GM12878 (cell line): ENCODE data around the gene KLRF1. TPM values are rescaled to one million over a fixed set of nuclear protein-coding genes. Genes with fewer than 3 reads are reported as not detected.

ENCODE experiments used
- ATAC-seq: fragments of 200-7000 bp; cut with Tn5 transposase; 3 replicates; pipeline ENCODE4 v1.9.1; 2020; ENCODE audit warnings: mild to moderate bottlenecking, moderate library complexity
- BruUV-seq: library from RNA; stranded (reverse); fragments of 400-500 nt; replicated peaks from 2 replicates; lab custom pipeline; 2021; lab: Mats Ljungman, UMichigan
- CTCF ChIA-PET: fragments of 300-600 bp; sonication (Branson Sonifier 250); formaldehyde crosslinking; extraction: SDS; loops from one replicate; lab custom pipeline; 2021; ENCODE audit warnings: inconsistent platforms; lab: Yijun Ruan, JAX
- POLR2A ChIA-PET: fragments of 350-600 bp; formaldehyde crosslinking; extraction: SDS; loops from one replicate; lab custom pipeline; 2021; ENCODE audit warnings: inconsistent platforms; lab: Charles Lee
- RAD21 ChIA-PET: fragments of 300-600 bp; sonication (Branson Sonifier 250); formaldehyde crosslinking; loops from one replicate; lab custom pipeline; 2023; ENCODE audit warnings: antibody characterized with exemption; ENCODE audit not compliant: unreplicated experiment; lab: Charles Lee
- SMC1A ChIA-PET: fragments of 300-600 bp; sonication (Branson Sonifier 250); formaldehyde crosslinking; loops from one replicate; lab custom pipeline; 2023; ENCODE audit not compliant: unreplicated experiment, uncharacterized antibody; lab: Charles Lee
- DNase-seq: peaks from one replicate; pipeline ENCODE4 v3.0.0-alpha.2; 2011; ENCODE audit warnings: low read depth, low spot score
- FAIRE-seq: peaks from 3 replicates; lab custom pipeline; 2011; peaks lifted over from hg19 to GRCh38; lab: Jason Lieb, UNC
- H2AFZ ChIP-seq: 2 replicates; pipeline ENCODE4 v1.6.0; 2011; ENCODE audit warnings: low read depth, low read length, control low read depth; ENCODE audit not compliant: control insufficient read depth
- H3K27ac ChIP-seq: 2 replicates; pipeline ENCODE4 v1.5.1; 2011; ENCODE audit warnings: control low read depth; ENCODE audit not compliant: control insufficient read depth, insufficient read depth
- H3K27me3 ChIP-seq, 2 experiments: replicated peaks in 1 of 2; 2 replicates each; pipeline versions ENCODE4 v1.6.0 to v1.6.1; 2011; ENCODE audit warnings: low read length in 1 of 2; ENCODE audit not compliant: control insufficient read depth in 2 of 2, insufficient read depth in 2 of 2
- H3K36me3 ChIP-seq, 2 experiments: 2 replicates each; pipeline ENCODE4 v1.5.1; 2011; ENCODE audit warnings: low read length in 1 of 2; ENCODE audit not compliant: control insufficient read depth in 2 of 2, insufficient read depth in 2 of 2
- H3K4me1 ChIP-seq: 2 replicates; pipeline ENCODE4 v1.6.1; 2011; ENCODE audit warnings: mild to moderate bottlenecking, low read length, moderate library complexity, mixed read lengths; ENCODE audit not compliant: control insufficient read depth, insufficient read depth
- H3K4me2 ChIP-seq: 2 replicates; pipeline ENCODE4 v1.6.0; 2011; ENCODE audit warnings: control low read depth; ENCODE audit not compliant: control insufficient read depth, insufficient read depth
- H3K4me3 ChIP-seq: fragments of 200-600 bp; sonication (generic); 2 replicates; pipeline ENCODE4 v1.5.1; 2016
- H3K79me2 ChIP-seq: 2 replicates; pipeline ENCODE4 v1.6.0; 2011; ENCODE audit warnings: low read length; ENCODE audit not compliant: control insufficient read depth, insufficient read depth
- H3K9ac ChIP-seq: 2 replicates; pipeline ENCODE4 v1.8.0; 2011; ENCODE audit warnings: low read length, control low read depth, mixed read lengths; ENCODE audit not compliant: control insufficient read depth, insufficient read depth
- H3K9me3 ChIP-seq: replicated peaks from 3 replicates; pipeline ENCODE4 v1.5.1; 2011; ENCODE audit warnings: mild to moderate bottlenecking, low read length; ENCODE audit not compliant: control insufficient read depth, insufficient read depth
- H4K20me1 ChIP-seq: 2 replicates; pipeline ENCODE4 v1.6.0; 2011; ENCODE audit not compliant: control insufficient read depth, insufficient read depth
- EGR1 ChIP-seq, 2 experiments: IDR thresholded peaks; 1 replicate in 1 of 2; 2 replicates in 1 of 2; pipeline ENCODE4 v1.6.1; 2011 to 2012; ENCODE audit warnings: low read depth in 2 of 2, low read length in 2 of 2, borderline replicate concordance in 1 of 2, mild to moderate bottlenecking in 1 of 2, moderate library complexity in 1 of 2
- FOXM1 ChIP-seq: IDR thresholded peaks from 2 replicates; pipeline ENCODE4 v1.6.1; 2012; ENCODE audit warnings: low read depth, mild to moderate bottlenecking, inconsistent platforms, low read length, moderate library complexity
- IKZF2 ChIP-seq, 2 experiments: fragments of 450-650 bp; IDR thresholded peaks; 2 replicates each; pipeline ENCODE4 v1.6.1; 2017; ENCODE audit warnings: mild to moderate bottlenecking in 2 of 2, moderate library complexity in 2 of 2
- MTA3 ChIP-seq: IDR thresholded peaks from 2 replicates; pipeline ENCODE4 v1.6.1; 2012; ENCODE audit warnings: low read length, inconsistent platforms, borderline replicate concordance
- NFYA ChIP-seq: IDR thresholded peaks from 2 replicates; pipeline ENCODE4 v1.6.1; 2011; ENCODE audit warnings: low read depth, mild to moderate bottlenecking, low read length, improper control_type of control experiment, borderline replicate concordance
- NR2C1 ChIP-seq: fragments of 450-650 bp; IDR thresholded peaks from 2 replicates; pipeline ENCODE4 v1.6.1; 2017; ENCODE audit warnings: antibody characterized with exemption, mild to moderate bottlenecking, moderate library complexity
- NRF1 ChIP-seq: conservative IDR thresholded peaks from 2 replicates; pipeline ENCODE4 v1.6.1; 2011; ENCODE audit warnings: mild to moderate bottlenecking, low read depth, low read length, improper control_type of control experiment
- POLR2AphosphoS2 ChIP-seq: IDR thresholded peaks from 2 replicates; pipeline ENCODE4 v1.6.1; 2011; ENCODE audit warnings: low read depth, mild to moderate bottlenecking, low read length, improper control_type of control experiment, moderate library complexity
- POU2F2 ChIP-seq: IDR thresholded peaks from 3 replicates; pipeline ENCODE4 v1.6.1; 2011; ENCODE audit warnings: low read depth, mild to moderate bottlenecking, low read length, borderline replicate concordance
- STAT3 ChIP-seq: IDR thresholded peaks from 2 replicates; pipeline ENCODE4 v1.6.1; 2011; ENCODE audit warnings: low read depth, low read length, improper control_type of control experiment
- TARDBP ChIP-seq: IDR thresholded peaks from 2 replicates; pipeline ENCODE4 v1.6.1; 2016; ENCODE audit warnings: borderline replicate concordance
- TBL1XR1 ChIP-seq: IDR thresholded peaks from 2 replicates; pipeline ENCODE4 v1.6.1; 2012; ENCODE audit warnings: low read depth, low read length, improper control_type of control experiment
- ZNF207 ChIP-seq: fragments of 450-650 bp; IDR thresholded peaks from 2 replicates; pipeline ENCODE4 v1.6.1; 2014; ENCODE audit warnings: antibody characterized with exemption, mild to moderate bottlenecking, borderline replicate concordance
- ZNF274 ChIP-seq: IDR thresholded peaks from one replicate; pipeline ENCODE4 v1.8.0; 2011; ENCODE audit not compliant: insufficient read length, insufficient read depth
- WGBS: methylation state at CpG from one replicate; pipeline ENCODE4 v1.1.6; 2016; ENCODE audit warnings: low lambda C conversion rate; ENCODE audit not compliant: insufficient replicate concordance, insufficient coverage; ENCODE audit errors: missing lambda C conversion rate; 5-methylcytosine and 5-hydroxymethylcytosine counted together
- in situ Hi-C: fragments of 300-500 bp; cut with MboI; formaldehyde crosslinking; loops from 9 replicates; pipeline ENCODE4 v1.14.3; 2018; ENCODE audit warnings: mixed read lengths
- intact Hi-C: fragments of 100-400 bp; cut with micrococcal nuclease; formaldehyde crosslinking; loops from one replicate; pipeline ENCODE4 v1.14.2; 2022; ENCODE audit not compliant: unreplicated experiment
- polyA plus RNA-seq, 11 experiments: library from polyadenylated mRNA; depleted of rRNA in 4 of 11; unstranded in 6 of 11; stranded (reverse) in 5 of 11; fragments of >200 nt; fragmentation: Nextera tagmentation in 4 of 11; fragmentation: Illumina TruSeq in 1 of 11; extraction: Ambion mirVana in 4 of 11; extraction: Trizol in 1 of 11; gene quantifications; 1 replicate in 1 of 11; 2 replicates in 10 of 11; pipeline versions ENCODE4 v1.2.1 to v1.2.3, GENCODE V29; 2011 to 2016; ENCODE audit warnings: inconsistent platforms in 2 of 11, missing spikeins in 2 of 11, low read depth in 1 of 11
- total RNA-seq, 4 experiments: library from RNA; depleted of rRNA in 3 of 4; stranded (reverse); fragments of >200 nt in 3 of 4; fragmentation: Illumina TruSeq in 1 of 4; extraction: Trizol in 1 of 4; gene quantifications; 2 replicates each; pipeline versions ENCODE4 v1.2.1 to v1.2.3, GENCODE V29; 2013 to 2021
- TF ChIP-seq, protein P1 (sequence below): fragments of 450-650 bp; IDR thresholded peaks from 2 replicates; pipeline ENCODE4 v1.6.1; 2016; ENCODE audit warnings: mild to moderate bottlenecking
- TF ChIP-seq, protein P2 (sequence below): fragments of 450-650 bp; IDR thresholded peaks from 2 replicates; pipeline ENCODE4 v1.6.1; 2017; ENCODE audit warnings: mild to moderate bottlenecking

Gene KLRF1
- total and polyA plus RNA-seq, 10 of the 15 experiments (the other 5 are each of a cell fraction or from before 2014, with no cell fraction given), result 0.13 to 2.0 (median 0.18) TPM; not detected in 6

DNA sequence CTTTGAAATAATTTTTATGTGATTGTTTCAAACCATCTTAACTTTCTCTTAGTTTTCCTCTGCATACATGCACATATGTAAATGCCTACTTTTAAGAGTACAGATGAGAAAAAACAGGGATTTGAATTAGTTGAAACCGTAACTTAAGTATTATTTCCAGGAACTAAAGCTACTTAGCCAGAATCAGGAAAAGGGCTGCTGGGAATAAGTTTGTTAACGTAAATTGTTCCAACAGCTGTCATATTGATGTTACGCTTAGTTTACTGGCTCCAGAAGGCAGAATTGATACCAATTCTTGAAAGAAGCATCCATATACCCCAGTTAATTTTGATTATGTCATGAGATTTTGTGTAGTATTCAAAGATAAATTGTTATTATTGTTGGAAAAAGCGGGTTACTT lies 17.9 kb upstream of the KLRF1 start:
- no peak for ATAC-seq
- TF ChIP-seq ZNF207, result no peak
- TF ChIP-seq IKZF2 (IDR thresholded peaks at IDR 0.05), result no peak
- no peak for TF ChIP-seq FOXM1
- TF ChIP-seq, protein P1, sequence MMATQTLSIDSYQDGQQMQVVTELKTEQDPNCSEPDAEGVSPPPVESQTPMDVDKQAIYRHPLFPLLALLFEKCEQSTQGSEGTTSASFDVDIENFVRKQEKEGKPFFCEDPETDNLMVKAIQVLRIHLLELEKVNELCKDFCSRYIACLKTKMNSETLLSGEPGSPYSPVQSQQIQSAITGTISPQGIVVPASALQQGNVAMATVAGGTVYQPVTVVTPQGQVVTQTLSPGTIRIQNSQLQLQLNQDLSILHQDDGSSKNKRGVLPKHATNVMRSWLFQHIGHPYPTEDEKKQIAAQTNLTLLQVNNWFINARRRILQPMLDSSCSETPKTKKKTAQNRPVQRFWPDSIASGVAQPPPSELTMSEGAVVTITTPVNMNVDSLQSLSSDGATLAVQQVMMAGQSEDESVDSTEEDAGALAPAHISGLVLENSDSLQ, result no peak
- in situ Hi-C loops, result no loop called here
- intact Hi-C loops, result no loop called here
- no peak overlapping the region for H3K27ac ChIP-seq
- no peak overlapping the region for H3K4me2 ChIP-seq
- CTCF ChIA-PET, result interaction anchor here (1.3 to 7.8 kb wide), 5 partner anchors 11 to 117 kb away, joined by 3 to 67 read pairs (median 17); no protein-coding TSS in a partner anchor
- H3K79me2 ChIP-seq, result no peaks in the 10 kb centered on the region
- H3K4me3 ChIP-seq, result no peak overlapping the region
- no peaks in the 10 kb centered on the region for H3K4me1 ChIP-seq
- POLR2A ChIA-PET, result no interaction called here
- RAD21 ChIA-PET, result interaction anchor here (0.7 to 3.4 kb wide), 3 partner anchors 11 to 67 kb away, joined by 3 to 15 read pairs (median 3); no protein-coding TSS in a partner anchor
- no peaks in the 10 kb centered on the region for H4K20me1 ChIP-seq
- H2AFZ ChIP-seq, result no peak overlapping the region
- 53% methylated on average over 4 of the region's 4 CpGs for WGBS
- no peaks in the 10 kb centered on the region for H3K36me3 ChIP-seq
- SMC1A ChIA-PET, result interaction anchor here (1.0 to 6.5 kb wide), 6 partner anchors 11 to 117 kb away, joined by 3 to 34 read pairs (median 4); no protein-coding TSS in a partner anchor
- no peak overlapping the region for H3K9ac ChIP-seq
- no peak for FAIRE-seq
- H3K27me3 ChIP-seq, result no peaks in the 10 kb centered on the region; a peak in 2 of 4 replicates
- no peak for DNase-seq
- no TSS peak for BruUV-seq
- no peaks in the 10 kb centered on the region for H3K9me3 ChIP-seq

DNA sequence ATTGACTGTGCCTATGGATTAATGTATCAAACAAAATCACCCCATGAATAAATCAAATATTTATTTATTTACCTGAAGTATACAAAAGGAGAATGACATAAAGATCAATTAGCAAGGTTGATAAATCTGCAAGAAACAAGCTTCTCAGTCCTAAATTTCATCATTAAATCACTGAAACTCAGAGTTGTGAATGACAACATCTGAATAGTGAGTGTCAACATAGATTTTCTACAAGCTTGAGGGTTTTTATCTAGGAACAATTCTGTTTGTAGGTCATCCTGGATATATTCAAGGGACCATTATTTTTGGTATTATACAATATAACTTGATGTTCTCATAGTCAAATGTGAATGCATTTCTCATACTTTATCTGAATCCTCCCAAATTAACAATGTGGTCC lies 17.4 kb upstream of the KLRF1 start:
- BruUV-seq, result no TSS peak
- intact Hi-C loops, result loop anchor here (10.0 kb wide), 1 partner anchor 205 kb away; the partner anchor contains the start of gene CLEC12B
- SMC1A ChIA-PET, result interaction anchor here (1.0 to 6.5 kb wide), 4 partner anchors 12 to 117 kb away, joined by 3 to 34 read pairs (median 4); no protein-coding TSS in a partner anchor
- no peaks in the 10 kb centered on the region for H3K4me1 ChIP-seq
- no peak overlapping the region for H3K27ac ChIP-seq
- H3K4me3 ChIP-seq, result no peak overlapping the region
- CTCF ChIA-PET, result interaction anchor here (1.3 to 7.8 kb wide), 3 partner anchors 60 to 116 kb away, joined by 4 to 67 read pairs (median 20); no protein-coding TSS in a partner anchor
- in situ Hi-C loops, result no loop called here
- RAD21 ChIA-PET, result interaction anchor here (1.0 to 3.4 kb wide), 3 partner anchors 11 to 67 kb away, joined by 3 to 15 read pairs (median 4); no protein-coding TSS in a partner anchor
- ATAC-seq (no peak), FAIRE-seq (no peak), DNase-seq (no peak)
- POLR2A ChIA-PET, result no interaction called here
- H2AFZ ChIP-seq, result no peak overlapping the region
- no peaks in the 10 kb centered on the region; a peak in 2 of 4 replicates for H3K27me3 ChIP-seq
- no peaks in the 10 kb centered on the region for H3K9me3 ChIP-seq
- no peaks in the 10 kb centered on the region for H3K36me3 ChIP-seq
- H3K9ac ChIP-seq, result no peak overlapping the region
- no peaks in the 10 kb centered on the region for H3K79me2 ChIP-seq
- H4K20me1 ChIP-seq, result no peaks in the 10 kb centered on the region
- H3K4me2 ChIP-seq, result no peak overlapping the region
- TF ChIP-seq POU2F2 (no peak), EGR1 (IDR thresholded peaks at IDR 0.05; ENCODE audit: borderline replicate concordance in 1 of 2, low read depth in 2 of 2, low read length in 2 of 2) (no peak), NRF1 (no peak), STAT3 (no peak), ZNF274 (no peak), TBL1XR1 (no peak), MTA3 (no peak), NR2C1 (no peak), TARDBP (no peak), NFYA (no peak), POLR2AphosphoS2 (no peak)
- TF ChIP-seq, protein P2, sequence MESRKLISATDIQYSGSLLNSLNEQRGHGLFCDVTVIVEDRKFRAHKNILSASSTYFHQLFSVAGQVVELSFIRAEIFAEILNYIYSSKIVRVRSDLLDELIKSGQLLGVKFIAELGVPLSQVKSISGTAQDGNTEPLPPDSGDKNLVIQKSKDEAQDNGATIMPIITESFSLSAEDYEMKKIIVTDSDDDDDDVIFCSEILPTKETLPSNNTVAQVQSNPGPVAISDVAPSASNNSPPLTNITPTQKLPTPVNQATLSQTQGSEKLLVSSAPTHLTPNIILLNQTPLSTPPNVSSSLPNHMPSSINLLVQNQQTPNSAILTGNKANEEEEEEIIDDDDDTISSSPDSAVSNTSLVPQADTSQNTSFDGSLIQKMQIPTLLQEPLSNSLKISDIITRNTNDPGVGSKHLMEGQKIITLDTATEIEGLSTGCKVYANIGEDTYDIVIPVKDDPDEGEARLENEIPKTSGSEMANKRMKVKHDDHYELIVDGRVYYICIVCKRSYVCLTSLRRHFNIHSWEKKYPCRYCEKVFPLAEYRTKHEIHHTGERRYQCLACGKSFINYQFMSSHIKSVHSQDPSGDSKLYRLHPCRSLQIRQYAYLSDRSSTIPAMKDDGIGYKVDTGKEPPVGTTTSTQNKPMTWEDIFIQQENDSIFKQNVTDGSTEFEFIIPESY, result no peak
